ENCODE data around the gene ZNF175. TPM values are rescaled to one million over a fixed set of nuclear protein-coding genes. Genes with fewer than 3 reads are reported as not detected.

ZNF175 gene
- total and polyA plus RNA-seq, 2 experiments from 2014 or later = 2.3 to 6.3 TPM

GRCh38 chr19:51607920-51608562 is 37.0 kb downstream of the ZNF175 start (continued):
- TF ChIP-seq, protein P1, sequence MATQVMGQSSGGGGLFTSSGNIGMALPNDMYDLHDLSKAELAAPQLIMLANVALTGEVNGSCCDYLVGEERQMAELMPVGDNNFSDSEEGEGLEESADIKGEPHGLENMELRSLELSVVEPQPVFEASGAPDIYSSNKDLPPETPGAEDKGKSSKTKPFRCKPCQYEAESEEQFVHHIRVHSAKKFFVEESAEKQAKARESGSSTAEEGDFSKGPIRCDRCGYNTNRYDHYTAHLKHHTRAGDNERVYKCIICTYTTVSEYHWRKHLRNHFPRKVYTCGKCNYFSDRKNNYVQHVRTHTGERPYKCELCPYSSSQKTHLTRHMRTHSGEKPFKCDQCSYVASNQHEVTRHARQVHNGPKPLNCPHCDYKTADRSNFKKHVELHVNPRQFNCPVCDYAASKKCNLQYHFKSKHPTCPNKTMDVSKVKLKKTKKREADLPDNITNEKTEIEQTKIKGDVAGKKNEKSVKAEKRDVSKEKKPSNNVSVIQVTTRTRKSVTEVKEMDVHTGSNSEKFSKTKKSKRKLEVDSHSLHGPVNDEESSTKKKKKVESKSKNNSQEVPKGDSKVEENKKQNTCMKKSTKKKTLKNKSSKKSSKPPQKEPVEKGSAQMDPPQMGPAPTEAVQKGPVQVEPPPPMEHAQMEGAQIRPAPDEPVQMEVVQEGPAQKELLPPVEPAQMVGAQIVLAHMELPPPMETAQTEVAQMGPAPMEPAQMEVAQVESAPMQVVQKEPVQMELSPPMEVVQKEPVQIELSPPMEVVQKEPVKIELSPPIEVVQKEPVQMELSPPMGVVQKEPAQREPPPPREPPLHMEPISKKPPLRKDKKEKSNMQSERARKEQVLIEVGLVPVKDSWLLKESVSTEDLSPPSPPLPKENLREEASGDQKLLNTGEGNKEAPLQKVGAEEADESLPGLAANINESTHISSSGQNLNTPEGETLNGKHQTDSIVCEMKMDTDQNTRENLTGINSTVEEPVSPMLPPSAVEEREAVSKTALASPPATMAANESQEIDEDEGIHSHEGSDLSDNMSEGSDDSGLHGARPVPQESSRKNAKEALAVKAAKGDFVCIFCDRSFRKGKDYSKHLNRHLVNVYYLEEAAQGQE (IDR thresholded peaks at IDR 0.05; ENCODE audit: unreplicated experiment) = peak; percentile 98

GRCh38 chr19:51610576-51610975 is 39.5 kb downstream of the ZNF175 start:
- DNase-seq (ENCODE audit: low spot score) = no peak
- no peak for ATAC-seq
- Histone ChIP-seq H3K27me3 (ENCODE audit: insufficient read depth) (peaks cover 6% of the 10 kb centered on the region; the same call in 1 of the 2 replicates), H3K27ac (ENCODE audit: low read depth) (no peak overlapping the region), H4K20me1 (replicated peaks; ENCODE audit: insufficient read depth) (no peaks in the 10 kb centered on the region), H3K36me3 (ENCODE audit: insufficient read depth) (no peaks in the 10 kb centered on the region), H3K4me2 (no peak overlapping the region), H3K4me1 (ENCODE audit: insufficient read depth) (no peaks in the 10 kb centered on the region), H3K9me2 (ENCODE audit: insufficient read depth) (no peaks in the 10 kb centered on the region), H3F3A (replicated peaks; ENCODE audit: low read depth) (no peaks in the 10 kb centered on the region), H3K79me2 (replicated peaks; ENCODE audit: insufficient read depth) (no peaks in the 10 kb centered on the region), H2AFZ (no peak overlapping the region), H3K4me3 (no peak overlapping the region)
- H3K36me3 Mint-ChIP-seq (ENCODE audit: low read depth) = peaks cover 21% of the 10 kb centered on the region
- peaks cover 8% of the 10 kb centered on the region for H3K27me3 Mint-ChIP-seq (ENCODE audit: insufficient read depth, low read depth, poor library complexity)
- peaks cover 92% of the 10 kb centered on the region for H3K9me3 Mint-ChIP-seq
- H3K4me1 Mint-ChIP-seq = no peaks in the 10 kb centered on the region
- TF ChIP-seq NANOG (IDR thresholded peaks at IDR 0.05; ENCODE audit: borderline replicate concordance) (no peak), ZNF331 (CRISPR knock-in tag; IDR thresholded peaks at IDR 0.05; ENCODE audit: low read depth) (no peak), CREB1 (CRISPR knock-in tag; IDR thresholded peaks at IDR 0.05; ENCODE audit: low read depth) (no peak), ETS1 (IDR thresholded peaks at IDR 0.05) (no peak), EZH2 (IDR thresholded peaks at IDR 0.05; ENCODE audit: low read depth, unreplicated experiment) (no peak), CTCF (conservative IDR thresholded peaks at IDR 0.05; ENCODE audit: low read depth in 2 of 2) (no peak), EZH2phosphoT487 (IDR thresholded peaks at IDR 0.05; ENCODE audit: unreplicated experiment) (no peak), JUNB (IDR thresholded peaks at IDR 0.05; ENCODE audit: unreplicated experiment) (no peak)
- TF ChIP-seq, protein P2, sequence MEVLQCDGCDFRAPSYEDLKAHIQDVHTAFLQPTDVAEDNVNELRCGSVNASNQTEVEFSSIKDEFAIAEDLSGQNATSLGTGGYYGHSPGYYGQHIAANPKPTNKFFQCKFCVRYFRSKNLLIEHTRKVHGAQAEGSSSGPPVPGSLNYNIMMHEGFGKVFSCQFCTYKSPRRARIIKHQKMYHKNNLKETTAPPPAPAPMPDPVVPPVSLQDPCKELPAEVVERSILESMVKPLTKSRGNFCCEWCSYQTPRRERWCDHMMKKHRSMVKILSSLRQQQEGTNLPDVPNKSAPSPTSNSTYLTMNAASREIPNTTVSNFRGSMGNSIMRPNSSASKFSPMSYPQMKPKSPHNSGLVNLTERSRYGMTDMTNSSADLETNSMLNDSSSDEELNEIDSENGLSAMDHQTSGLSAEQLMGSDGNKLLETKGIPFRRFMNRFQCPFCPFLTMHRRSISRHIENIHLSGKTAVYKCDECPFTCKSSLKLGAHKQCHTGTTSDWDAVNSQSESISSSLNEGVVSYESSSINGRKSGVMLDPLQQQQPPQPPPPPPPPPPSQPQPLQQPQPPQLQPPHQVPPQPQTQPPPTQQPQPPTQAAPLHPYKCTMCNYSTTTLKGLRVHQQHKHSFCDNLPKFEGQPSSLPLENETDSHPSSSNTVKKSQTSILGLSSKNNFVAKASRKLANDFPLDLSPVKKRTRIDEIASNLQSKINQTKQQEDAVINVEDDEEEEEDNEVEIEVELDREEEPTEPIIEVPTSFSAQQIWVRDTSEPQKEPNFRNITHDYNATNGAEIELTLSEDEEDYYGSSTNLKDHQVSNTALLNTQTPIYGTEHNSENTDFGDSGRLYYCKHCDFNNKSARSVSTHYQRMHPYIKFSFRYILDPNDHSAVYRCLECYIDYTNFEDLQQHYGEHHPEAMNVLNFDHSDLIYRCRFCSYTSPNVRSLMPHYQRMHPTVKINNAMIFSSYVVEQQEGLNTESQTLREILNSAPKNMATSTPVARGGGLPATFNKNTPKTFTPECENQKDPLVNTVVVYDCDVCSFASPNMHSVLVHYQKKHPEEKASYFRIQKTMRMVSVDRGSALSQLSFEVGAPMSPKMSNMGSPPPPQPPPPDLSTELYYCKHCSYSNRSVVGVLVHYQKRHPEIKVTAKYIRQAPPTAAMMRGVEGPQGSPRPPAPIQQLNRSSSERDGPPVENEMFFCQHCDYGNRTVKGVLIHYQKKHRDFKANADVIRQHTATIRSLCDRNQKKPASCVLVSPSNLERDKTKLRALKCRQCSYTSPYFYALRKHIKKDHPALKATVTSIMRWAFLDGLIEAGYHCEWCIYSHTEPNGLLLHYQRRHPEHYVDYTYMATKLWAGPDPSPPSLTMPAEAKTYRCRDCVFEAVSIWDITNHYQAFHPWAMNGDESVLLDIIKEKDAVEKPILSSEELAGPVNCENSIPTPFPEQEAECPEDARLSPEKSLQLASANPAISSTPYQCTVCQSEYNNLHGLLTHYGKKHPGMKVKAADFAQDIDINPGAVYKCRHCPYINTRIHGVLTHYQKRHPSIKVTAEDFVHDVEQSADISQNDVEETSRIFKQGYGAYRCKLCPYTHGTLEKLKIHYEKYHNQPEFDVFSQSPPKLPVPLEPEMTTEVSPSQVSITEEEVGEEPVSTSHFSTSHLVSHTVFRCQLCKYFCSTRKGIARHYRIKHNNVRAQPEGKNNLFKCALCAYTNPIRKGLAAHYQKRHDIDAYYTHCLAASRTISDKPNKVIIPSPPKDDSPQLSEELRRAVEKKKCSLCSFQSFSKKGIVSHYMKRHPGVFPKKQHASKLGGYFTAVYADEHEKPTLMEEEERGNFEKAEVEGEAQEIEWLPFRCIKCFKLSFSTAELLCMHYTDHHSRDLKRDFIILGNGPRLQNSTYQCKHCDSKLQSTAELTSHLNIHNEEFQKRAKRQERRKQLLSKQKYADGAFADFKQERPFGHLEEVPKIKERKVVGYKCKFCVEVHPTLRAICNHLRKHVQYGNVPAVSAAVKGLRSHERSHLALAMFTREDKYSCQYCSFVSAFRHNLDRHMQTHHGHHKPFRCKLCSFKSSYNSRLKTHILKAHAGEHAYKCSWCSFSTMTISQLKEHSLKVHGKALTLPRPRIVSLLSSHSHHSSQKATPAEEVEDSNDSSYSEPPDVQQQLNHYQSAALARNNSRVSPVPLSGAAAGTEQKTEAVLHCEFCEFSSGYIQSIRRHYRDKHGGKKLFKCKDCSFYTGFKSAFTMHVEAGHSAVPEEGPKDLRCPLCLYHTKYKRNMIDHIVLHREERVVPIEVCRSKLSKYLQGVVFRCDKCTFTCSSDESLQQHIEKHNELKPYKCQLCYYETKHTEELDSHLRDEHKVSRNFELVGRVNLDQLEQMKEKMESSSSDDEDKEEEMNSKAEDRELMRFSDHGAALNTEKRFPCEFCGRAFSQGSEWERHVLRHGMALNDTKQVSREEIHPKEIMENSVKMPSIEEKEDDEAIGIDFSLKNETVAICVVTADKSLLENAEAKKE (CRISPR knock-in tag; IDR thresholded peaks at IDR 0.05) = no peak
- H3K27ac Mint-ChIP-seq = no peak overlapping the region
- no peak overlapping the region for H3K4me3 Mint-ChIP-seq
